ENCODE data around the gene PLCG2.

PLCG2 gene

DNA sequence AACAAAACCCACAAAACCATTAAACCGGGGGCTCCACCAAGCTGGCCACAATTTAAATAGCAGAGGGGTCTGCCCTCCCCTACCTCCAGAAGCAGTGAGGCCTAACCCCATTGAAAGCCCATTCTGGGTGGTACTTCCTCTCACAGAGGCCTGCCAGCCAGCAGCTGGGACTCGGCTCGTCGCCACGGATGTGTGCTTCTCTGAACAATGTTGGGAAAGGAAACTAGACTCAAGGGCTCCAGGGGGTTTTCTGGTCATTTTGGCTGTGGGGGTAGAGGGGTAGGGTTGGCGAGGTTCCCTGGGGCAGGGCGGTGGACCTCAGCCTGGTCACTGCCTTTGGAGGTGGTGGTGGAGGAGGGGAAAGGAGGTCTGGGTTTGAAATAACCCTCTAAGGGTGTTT lies 4.7 kb upstream of the PLCG2 start:
- Histone ChIP-seq H3K9me3 (replicated peaks in 1 of 2; ENCODE audit: control insufficient read depth in 2 of 2, insufficient read depth in 1 of 2, low read depth in 1 of 2, low read length in 2 of 2) (peaks cover 0 to 2% of the 10 kb centered on the region in 2 donors), H3K27me3 (ENCODE audit: control insufficient read depth in 3 of 3, insufficient read depth in 3 of 3, low read depth in 1 of 3, low read length in 3 of 3) (peaks cover 6 to 40% (median 12%) of the 10 kb centered on the region in 3 experiments), H3K4me3 (ENCODE audit: low read length in 2 of 2) (no peak overlapping the region), H3K23ac (ENCODE audit: low read depth, low read length, poor library complexity) (no peak overlapping the region), H2BK15ac (ENCODE audit: low read length) (no peak overlapping the region), H2AFZ (ENCODE audit: low read length) (no peak overlapping the region), H3K36me3 (replicated peaks in 1 of 2; ENCODE audit: control insufficient read depth in 2 of 2, insufficient read depth in 2 of 2, low read length in 2 of 2) (no peaks in the 10 kb centered on the region), H3K4me2 (ENCODE audit: insufficient read depth, low read length, poor library complexity, severe bottlenecking) (no peak overlapping the region), H2BK12ac (ENCODE audit: low read length) (no peak overlapping the region), H3K4me1 (ENCODE audit: control insufficient read depth in 2 of 2, insufficient read depth in 1 of 2, low read depth in 1 of 2, low read length in 2 of 2) (peaks cover 0 to 2% of the 10 kb centered on the region in 2 donors), H3K79me1 (ENCODE audit: low read depth, low read length) (no peaks in the 10 kb centered on the region), H4K91ac (ENCODE audit: low read depth, low read length, poor library complexity) (no peak overlapping the region), H3K9ac (ENCODE audit: low read depth, low read length, poor library complexity) (no peak overlapping the region), H3K18ac (ENCODE audit: low read length) (no peak overlapping the region), H4K8ac (ENCODE audit: low read depth, low read length) (no peak overlapping the region), H2BK5ac (ENCODE audit: low read length) (no peak overlapping the region), H2BK120ac (ENCODE audit: low read depth, low read length) (no peak overlapping the region), H3K14ac (ENCODE audit: low read length) (peak overlapping the region; percentile 10), H2AK5ac (ENCODE audit: low read depth, low read length) (no peak overlapping the region), H3K4ac (ENCODE audit: low read length) (no peak overlapping the region), H3K27ac (replicated peaks; ENCODE audit: low read length) (no peak overlapping the region)
- WGBS, 2 donors (ENCODE audit: extremely low coverage in 2 of 2, insufficient read length in 2 of 2, insufficient replicate concordance in 1 of 2) = no CpG with 5 or more reads among the region's 7 CpGs
- no peak for DNase-seq (ENCODE audit: low spot score)

DNA sequence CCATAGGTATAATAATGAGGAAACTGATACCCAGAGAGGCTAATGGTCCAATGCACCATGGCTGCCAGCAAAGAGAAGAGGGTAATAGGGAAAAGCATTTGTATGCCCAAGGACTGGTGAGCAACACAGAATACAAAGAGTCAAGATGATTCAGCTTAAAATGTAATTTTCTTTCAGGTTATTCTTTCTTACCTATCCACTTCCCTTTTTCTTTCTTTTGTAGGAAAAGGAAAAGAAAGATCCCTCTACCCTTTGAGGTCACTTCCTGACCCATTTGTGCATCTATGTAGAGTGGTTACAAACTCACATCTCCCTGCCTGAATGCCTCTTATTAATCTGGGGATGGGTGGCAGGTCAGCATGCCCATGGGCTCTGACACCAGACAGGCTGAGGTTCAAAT lies 3.5 kb upstream of the PLCG2 start:
- Histone ChIP-seq H3K27me3 (ENCODE audit: control insufficient read depth in 3 of 3, insufficient read depth in 3 of 3, low read depth in 1 of 3, low read length in 3 of 3) (peaks cover 14 to 52% (median 24%) of the 10 kb centered on the region in 3 experiments), H3K4me3 (ENCODE audit: low read length in 2 of 2) (no peak overlapping the region), H3K9ac (ENCODE audit: low read depth, low read length, poor library complexity) (no peak overlapping the region), H2BK12ac (ENCODE audit: low read length) (no peak overlapping the region), H3K14ac (ENCODE audit: low read length) (no peak overlapping the region), H2BK15ac (ENCODE audit: low read length) (no peak overlapping the region), H4K8ac (ENCODE audit: low read depth, low read length) (no peak overlapping the region), H2BK5ac (ENCODE audit: low read length) (no peak overlapping the region), H2AK5ac (ENCODE audit: low read depth, low read length) (no peak overlapping the region), H3K36me3 (replicated peaks in 1 of 2; ENCODE audit: control insufficient read depth in 2 of 2, insufficient read depth in 2 of 2, low read length in 2 of 2) (no peaks in the 10 kb centered on the region), H4K91ac (ENCODE audit: low read depth, low read length, poor library complexity) (no peak overlapping the region), H3K4me1 (ENCODE audit: control insufficient read depth in 2 of 2, insufficient read depth in 1 of 2, low read depth in 1 of 2, low read length in 2 of 2) (peaks cover 0 to 4% of the 10 kb centered on the region in 2 donors), H3K27ac (replicated peaks; ENCODE audit: low read length) (no peak overlapping the region), H2AFZ (ENCODE audit: low read length) (no peak overlapping the region), H3K79me1 (ENCODE audit: low read depth, low read length) (no peaks in the 10 kb centered on the region), H3K9me3 (replicated peaks in 1 of 2; ENCODE audit: control insufficient read depth in 2 of 2, insufficient read depth in 1 of 2, low read depth in 1 of 2, low read length in 2 of 2) (peaks cover 0 to 2% of the 10 kb centered on the region in 2 donors), H3K4ac (ENCODE audit: low read length) (no peak overlapping the region), H2BK120ac (ENCODE audit: low read depth, low read length) (no peak overlapping the region), H3K4me2 (ENCODE audit: insufficient read depth, low read length, poor library complexity, severe bottlenecking) (no peak overlapping the region), H3K23ac (ENCODE audit: low read depth, low read length, poor library complexity) (no peak overlapping the region), H3K18ac (ENCODE audit: low read length) (no peak overlapping the region)
- no peak for DNase-seq (ENCODE audit: low spot score)

DNA sequence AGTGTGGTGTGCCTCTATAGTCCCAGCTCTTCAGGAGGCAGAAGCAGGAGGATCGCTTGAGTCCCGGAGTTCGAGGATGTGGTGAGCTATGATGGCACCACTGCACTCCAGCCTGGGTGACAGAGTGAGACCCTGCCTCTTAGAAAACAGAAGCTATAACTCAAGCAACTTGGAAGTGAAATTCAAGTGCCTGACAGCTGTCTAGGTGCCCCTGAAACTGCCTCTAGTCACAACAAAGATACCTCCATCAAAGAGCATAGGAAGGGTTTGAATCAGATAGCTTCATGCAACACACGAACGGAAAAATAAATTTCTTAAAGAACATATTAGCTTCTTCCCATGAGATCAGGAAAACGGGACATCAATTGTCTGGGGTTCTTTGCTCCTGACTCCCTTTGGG lies 860 bp upstream of the PLCG2 start:
- H3K9me3 ChIP-seq (replicated peaks in 1 of 2; ENCODE audit: control insufficient read depth in 2 of 2, insufficient read depth in 1 of 2, low read depth in 1 of 2, low read length in 2 of 2) = no peaks in the 10 kb centered on the region
- H3K4me1 ChIP-seq (ENCODE audit: control insufficient read depth in 2 of 2, insufficient read depth in 1 of 2, low read depth in 1 of 2, low read length in 2 of 2) = peaks cover 0 to 4% of the 10 kb centered on the region in 2 donors
- H2BK12ac ChIP-seq (ENCODE audit: low read length) = no peak overlapping the region
- H4K91ac ChIP-seq (ENCODE audit: low read depth, low read length, poor library complexity) = no peak overlapping the region
- no peak overlapping the region for H3K4ac ChIP-seq (ENCODE audit: low read length)
- WGBS, 2 donors (ENCODE audit: extremely low coverage in 2 of 2, insufficient read length in 2 of 2, insufficient replicate concordance in 1 of 2) = no CpG with 5 or more reads among the region's 6 CpGs
- no peak for DNase-seq (ENCODE audit: low spot score)
- H3K27ac ChIP-seq (replicated peaks; ENCODE audit: low read length) = no peak overlapping the region
- H3K4me3 ChIP-seq (ENCODE audit: low read length in 2 of 2) = no peak overlapping the region
- H3K79me1 ChIP-seq (ENCODE audit: low read depth, low read length) = no peaks in the 10 kb centered on the region
- no peak overlapping the region for H3K23ac ChIP-seq (ENCODE audit: low read depth, low read length, poor library complexity)
- H3K27me3 ChIP-seq (ENCODE audit: control insufficient read depth in 3 of 3, insufficient read depth in 3 of 3, low read depth in 1 of 3, low read length in 3 of 3) = peaks cover 14 to 74% (median 27%) of the 10 kb centered on the region in 3 experiments
- no peaks in the 10 kb centered on the region for H3K36me3 ChIP-seq (replicated peaks in 1 of 2; ENCODE audit: control insufficient read depth in 2 of 2, insufficient read depth in 2 of 2, low read length in 2 of 2)
- no peak overlapping the region for H3K4me2 ChIP-seq (ENCODE audit: insufficient read depth, low read length, poor library complexity, severe bottlenecking)
- no peak overlapping the region for H3K18ac ChIP-seq (ENCODE audit: low read length)
- H2BK5ac ChIP-seq (ENCODE audit: low read length) = no peak overlapping the region
- no peak overlapping the region for H3K9ac ChIP-seq (ENCODE audit: low read depth, low read length, poor library complexity)
- H2AFZ ChIP-seq (ENCODE audit: low read length) = no peak overlapping the region
- no peak overlapping the region for H4K8ac ChIP-seq (ENCODE audit: low read depth, low read length)
- no peak overlapping the region for H2AK5ac ChIP-seq (ENCODE audit: low read depth, low read length)
- H2BK15ac ChIP-seq (ENCODE audit: low read length) = no peak overlapping the region
- no peak overlapping the region for H2BK120ac ChIP-seq (ENCODE audit: low read depth, low read length)
- no peak overlapping the region for H3K14ac ChIP-seq (ENCODE audit: low read length)

DNA sequence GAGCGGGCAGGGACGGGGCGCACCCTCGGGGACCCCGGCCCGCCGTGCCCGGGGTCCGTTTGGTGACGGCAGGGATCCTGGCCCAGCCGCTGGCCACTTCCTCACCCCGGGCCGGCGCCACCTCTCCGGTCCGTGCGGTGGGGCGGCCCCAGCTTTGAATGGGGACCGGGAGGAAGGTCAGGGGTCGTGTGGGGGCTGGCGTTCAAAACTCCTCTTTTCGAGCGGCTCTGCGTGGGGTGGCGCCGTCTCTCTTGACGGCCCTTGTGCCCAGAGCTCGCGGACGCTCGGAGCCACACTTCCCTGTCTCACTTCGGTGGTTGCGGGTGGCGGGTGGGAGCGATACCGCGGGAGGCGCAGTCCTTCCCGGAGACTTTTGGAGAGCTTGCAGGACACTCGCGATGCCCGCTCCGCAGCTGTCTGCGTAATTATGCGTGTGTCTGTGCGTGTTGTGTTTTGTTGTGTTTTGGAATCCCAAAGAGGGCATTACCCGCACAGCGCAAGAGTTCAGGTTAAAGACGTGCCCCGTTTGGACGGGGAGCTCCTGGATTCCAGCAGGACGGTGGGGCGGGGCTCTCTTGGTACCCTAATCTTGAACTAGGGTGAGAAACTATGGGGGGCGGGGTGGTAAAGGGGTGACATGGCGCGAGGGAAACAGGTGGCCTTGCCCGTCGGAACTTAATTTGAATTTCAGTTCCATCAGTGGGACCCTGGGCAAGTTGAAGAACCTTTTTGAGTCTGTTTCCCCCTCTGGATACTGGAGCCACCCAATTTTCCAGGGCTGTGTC lies 637 bp downstream of the PLCG2 start:
- H3K27me3 ChIP-seq (ENCODE audit: control insufficient read depth in 3 of 3, insufficient read depth in 3 of 3, low read depth in 1 of 3, low read length in 3 of 3) = peaks cover 14 to 84% (median 27%) of the 10 kb centered on the region in 3 experiments

More for the DNA sequence above, 637 bp downstream of the PLCG2 start:
- H3K18ac ChIP-seq (ENCODE audit: low read length) = peak overlapping the region; percentile 91
- no peak overlapping the region for H3K4ac ChIP-seq (ENCODE audit: low read length)
- H2AFZ ChIP-seq (ENCODE audit: low read length) = peak overlapping the region; percentile 71
- no peak overlapping the region for H2AK5ac ChIP-seq (ENCODE audit: low read depth, low read length)
- H4K8ac ChIP-seq (ENCODE audit: low read depth, low read length) = no peak overlapping the region
- peak overlapping the region; percentile 77 for H3K9ac ChIP-seq (ENCODE audit: low read depth, low read length, poor library complexity)
- H2BK12ac ChIP-seq (ENCODE audit: low read length) = no peak overlapping the region
- H3K9me3 ChIP-seq (replicated peaks in 1 of 2; ENCODE audit: control insufficient read depth in 2 of 2, insufficient read depth in 1 of 2, low read depth in 1 of 2, low read length in 2 of 2) = no peaks in the 10 kb centered on the region
- H3K23ac ChIP-seq (ENCODE audit: low read depth, low read length, poor library complexity) = peak overlapping the region; percentile 73
- no peak overlapping the region for H2BK5ac ChIP-seq (ENCODE audit: low read length)
- peak overlapping the region in 1 of 2 donors; percentile 88 for H3K4me3 ChIP-seq (ENCODE audit: low read length in 2 of 2)
- H3K27ac ChIP-seq (replicated peaks; ENCODE audit: low read length) = no peak overlapping the region
- H3K79me1 ChIP-seq (ENCODE audit: low read depth, low read length) = no peaks in the 10 kb centered on the region
- WGBS, 2 donors (ENCODE audit: extremely low coverage in 2 of 2, insufficient read length in 2 of 2, insufficient replicate concordance in 1 of 2) = no CpG with 5 or more reads among the region's 58 CpGs
- no peak overlapping the region for H2BK120ac ChIP-seq (ENCODE audit: low read depth, low read length)
- DNase-seq (ENCODE audit: low spot score) = no peak
- H3K4me2 ChIP-seq (ENCODE audit: insufficient read depth, low read length, poor library complexity, severe bottlenecking) = peak overlapping the region; percentile 93
- peak overlapping the region; percentile 71 for H3K14ac ChIP-seq (ENCODE audit: low read length)
- no peaks in the 10 kb centered on the region for H3K36me3 ChIP-seq (replicated peaks in 1 of 2; ENCODE audit: control insufficient read depth in 2 of 2, insufficient read depth in 2 of 2, low read length in 2 of 2)
- no peak overlapping the region for H4K91ac ChIP-seq (ENCODE audit: low read depth, low read length, poor library complexity)
- H3K4me1 ChIP-seq (ENCODE audit: control insufficient read depth in 2 of 2, insufficient read depth in 1 of 2, low read depth in 1 of 2, low read length in 2 of 2) = peaks cover 0 to 5% of the 10 kb centered on the region in 2 donors
- H2BK15ac ChIP-seq (ENCODE audit: low read length) = no peak overlapping the region

Measured in neuronal stem cell (in vitro differentiated cells).